Measurements from ENCODE around the gene POLR3A.

DNA sequence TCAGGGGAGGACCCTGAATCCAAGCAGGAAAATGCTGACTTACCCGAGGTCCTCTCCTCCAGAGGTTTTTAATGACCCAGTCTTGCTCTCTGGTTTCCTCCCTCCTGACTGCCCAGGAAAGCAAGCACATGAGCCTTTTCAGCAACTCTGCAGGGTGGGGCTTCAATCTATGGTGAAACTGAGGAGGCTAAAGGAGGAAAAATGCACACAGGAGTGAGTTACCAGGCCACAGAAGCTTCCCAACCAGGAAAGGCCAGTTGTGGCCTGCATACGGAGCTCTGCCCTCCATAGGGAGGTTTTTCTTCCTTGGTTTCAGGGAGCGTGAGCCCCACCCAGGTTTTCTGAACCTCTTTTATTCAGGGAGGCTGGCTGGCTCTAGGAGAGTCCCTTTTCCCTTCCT, 88.7 kb downstream of the POLR3A start:
- TF ChIP-seq, protein P1, sequence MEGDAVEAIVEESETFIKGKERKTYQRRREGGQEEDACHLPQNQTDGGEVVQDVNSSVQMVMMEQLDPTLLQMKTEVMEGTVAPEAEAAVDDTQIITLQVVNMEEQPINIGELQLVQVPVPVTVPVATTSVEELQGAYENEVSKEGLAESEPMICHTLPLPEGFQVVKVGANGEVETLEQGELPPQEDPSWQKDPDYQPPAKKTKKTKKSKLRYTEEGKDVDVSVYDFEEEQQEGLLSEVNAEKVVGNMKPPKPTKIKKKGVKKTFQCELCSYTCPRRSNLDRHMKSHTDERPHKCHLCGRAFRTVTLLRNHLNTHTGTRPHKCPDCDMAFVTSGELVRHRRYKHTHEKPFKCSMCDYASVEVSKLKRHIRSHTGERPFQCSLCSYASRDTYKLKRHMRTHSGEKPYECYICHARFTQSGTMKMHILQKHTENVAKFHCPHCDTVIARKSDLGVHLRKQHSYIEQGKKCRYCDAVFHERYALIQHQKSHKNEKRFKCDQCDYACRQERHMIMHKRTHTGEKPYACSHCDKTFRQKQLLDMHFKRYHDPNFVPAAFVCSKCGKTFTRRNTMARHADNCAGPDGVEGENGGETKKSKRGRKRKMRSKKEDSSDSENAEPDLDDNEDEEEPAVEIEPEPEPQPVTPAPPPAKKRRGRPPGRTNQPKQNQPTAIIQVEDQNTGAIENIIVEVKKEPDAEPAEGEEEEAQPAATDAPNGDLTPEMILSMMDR (IDR thresholded peaks at IDR 0.05; ENCODE audit: low read depth, low read length) = no peak
- no peak for TF ChIP-seq EZH2phosphoT487 (IDR thresholded peaks at IDR 0.05; ENCODE audit: low read depth)

Measured in OCI-LY3 (cell line).